Fibroblast of skin of right quadriceps (primary cell): Measurements from ENCODE around the gene RFESD.
A peak's percentile ranks its signal among the peaks of the same experiment; 100 is the strongest.

Experiments used
- DNase-seq: peaks from one replicate; pipeline ENCODE4 v3.0.0-alpha.2; 2013

RFESD gene

GRCh38 chr5:95646569-95647431 lies at the start of gene RFESD:
Gene RFESD (plus strand): TSS chr5:95646777. CDS start chr5:95652272, 5,495 bp downstream.
- DNase-seq = peak; percentile 96

DNA sequence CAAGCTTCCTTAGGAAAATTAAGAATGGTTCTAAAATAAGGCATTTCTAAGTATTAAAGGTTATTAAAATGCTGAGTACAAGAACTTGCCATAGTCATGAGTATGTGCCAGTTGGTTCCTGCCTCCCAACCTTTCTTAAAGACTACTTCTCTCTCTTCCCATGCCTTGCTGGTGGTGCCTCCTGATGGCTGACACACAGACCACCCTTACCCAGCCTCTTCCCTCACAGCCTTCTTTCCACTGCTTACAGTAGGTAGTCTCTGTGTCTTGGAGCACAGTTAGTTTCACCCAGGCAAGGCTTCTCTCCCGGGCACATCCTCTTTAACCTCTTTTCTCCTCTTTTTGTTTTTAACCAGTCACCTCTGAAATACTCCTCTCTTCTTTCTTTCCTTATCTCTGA lies 47.3 kb upstream of the RFESD start:
- no peak for DNase-seq

DNA sequence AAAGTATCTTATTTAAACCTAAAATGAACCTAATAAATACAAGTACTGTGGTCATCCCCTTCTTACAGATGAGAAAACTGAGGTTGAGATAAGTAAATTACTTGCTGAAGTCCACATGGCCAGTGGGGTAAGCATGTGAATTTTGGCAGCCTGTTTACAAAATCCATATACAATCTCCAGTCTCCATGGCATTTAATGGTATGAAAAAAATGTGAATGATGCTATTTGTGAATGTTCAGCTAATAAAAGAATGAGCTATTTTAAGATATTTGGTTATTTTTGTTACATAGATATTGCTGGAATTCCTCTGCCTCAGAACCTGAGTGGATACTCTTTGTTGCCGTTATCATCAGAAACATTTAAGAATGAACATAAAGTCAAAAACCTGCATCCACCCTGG lies 46.0 kb upstream of the RFESD start:
- peak; percentile 70 for DNase-seq

GRCh38 chr5:95605786-95606185 lies 40.8 kb upstream of the RFESD start:
- no peak for DNase-seq

- DNase-seq = no peak
Observed at GRCh38 chr5:95606419-95606818, 40.2 kb upstream of the RFESD start.

GRCh38 chr5:95609711-95610110 lies 36.9 kb upstream of the RFESD start:
- no peak for DNase-seq

- DNase-seq = no peak
Observed at GRCh38 chr5:95610546-95610945, 36.0 kb upstream of the RFESD start.

DNA sequence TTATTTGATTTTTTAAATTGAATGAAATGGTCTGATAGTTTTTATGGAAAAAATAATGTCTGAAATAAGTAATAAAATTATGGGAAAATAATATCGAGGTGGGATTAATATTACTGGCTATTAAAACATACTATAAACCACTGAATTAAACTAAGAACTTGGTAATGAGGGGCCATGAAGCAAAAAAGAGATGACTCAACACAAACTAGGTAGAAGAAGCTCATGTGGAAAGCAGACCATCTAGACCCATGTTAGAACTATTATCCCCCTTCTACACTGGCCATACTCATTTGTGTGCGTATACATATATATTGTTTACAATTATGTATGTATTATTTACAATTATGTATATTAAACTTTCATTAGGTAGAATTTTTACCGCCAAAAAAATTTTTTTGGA lies 35.2 kb upstream of the RFESD start:
- DNase-seq = no peak

DNA sequence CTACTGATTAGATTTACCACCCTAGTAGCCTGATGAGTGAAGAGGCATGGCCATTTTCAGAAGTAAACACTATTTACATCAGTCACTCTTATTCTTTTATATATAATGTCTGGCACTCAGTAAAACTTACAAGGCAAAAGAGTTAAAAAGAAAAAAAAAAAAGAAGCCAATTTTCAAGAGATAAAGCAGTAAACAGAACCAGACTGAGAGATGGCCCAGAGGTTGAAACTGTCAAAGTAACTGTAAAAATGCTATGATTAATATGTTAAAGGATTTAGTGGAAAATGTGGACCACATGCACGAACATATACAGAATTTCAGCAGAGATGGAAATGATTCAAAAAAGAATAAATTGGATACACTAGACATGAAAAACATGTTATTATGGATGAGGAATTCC lies 33.1 kb upstream of the RFESD start:
- no peak for DNase-seq

- DNase-seq = no peak
Observed at GRCh38 chr5:95615164-95615467, 31.5 kb upstream of the RFESD start.

DNA sequence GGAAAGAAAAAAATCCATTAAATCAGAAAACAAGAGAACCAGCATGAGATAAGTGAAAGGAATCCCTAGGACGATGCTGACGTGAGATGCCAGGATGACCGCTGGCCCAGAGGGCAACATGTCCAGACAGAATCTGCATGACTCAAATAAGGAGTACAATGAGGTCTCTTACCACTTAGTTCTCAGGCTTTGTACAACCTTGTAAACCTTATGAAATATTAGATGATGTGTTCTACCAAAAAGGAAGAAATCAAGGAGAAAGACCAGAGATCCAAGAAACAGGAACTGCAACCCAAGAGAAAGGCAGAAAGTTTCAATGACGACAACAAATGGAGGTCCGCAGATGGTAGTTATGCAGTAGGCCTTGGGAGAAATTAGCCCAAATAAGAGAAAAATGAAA lies 29.5 kb upstream of the RFESD start:
- DNase-seq = no peak

GRCh38 chr5:95619096-95619495 lies 27.5 kb upstream of the RFESD start:
- DNase-seq = peak; percentile 13

GRCh38 chr5:95619514-95620029 lies 27.0 kb upstream of the RFESD start:
- DNase-seq = no peak

DNA sequence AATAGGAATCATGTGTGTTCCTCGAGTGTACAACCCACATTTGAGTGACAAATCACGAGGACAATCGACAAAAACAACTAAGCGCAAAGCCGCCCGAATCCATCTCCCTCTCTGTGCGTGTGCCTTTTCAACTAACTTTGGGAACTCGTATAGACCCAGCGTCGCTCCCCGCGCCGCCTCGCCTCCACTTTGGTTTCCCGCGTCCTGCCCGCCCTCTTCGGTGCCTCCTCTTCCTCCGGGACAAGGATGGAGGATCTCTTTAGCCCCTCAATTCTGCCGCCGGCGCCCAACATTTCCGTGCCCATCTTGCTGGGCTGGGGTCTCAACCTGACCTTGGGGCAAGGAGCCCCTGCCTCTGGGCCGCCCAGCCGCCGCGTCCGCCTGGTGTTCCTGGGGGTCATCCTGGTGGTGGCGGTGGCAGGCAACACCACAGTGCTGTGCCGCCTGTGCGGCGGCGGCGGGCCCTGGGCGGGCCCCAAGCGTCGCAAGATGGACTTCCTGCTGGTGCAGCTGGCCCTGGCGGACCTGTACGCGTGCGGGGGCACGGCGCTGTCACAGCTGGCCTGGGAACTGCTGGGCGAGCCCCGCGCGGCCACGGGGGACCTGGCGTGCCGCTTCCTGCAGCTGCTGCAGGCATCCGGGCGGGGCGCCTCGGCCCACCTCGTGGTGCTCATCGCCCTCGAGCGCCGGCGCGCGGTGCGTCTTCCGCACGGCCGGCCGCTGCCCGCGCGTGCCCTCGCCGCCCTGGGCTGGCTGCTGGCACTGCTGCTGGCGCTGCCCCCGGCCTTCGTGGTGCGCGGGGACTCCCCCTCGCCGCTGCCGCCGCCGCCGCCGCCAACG lies 26.3 kb upstream of the RFESD start, which contains the start of gene GPR150:
GPR150 (plus strand) TSS at position 58 of the 840 bp plus-strand sequence; CDS start at position 247, 189 bp downstream.
- DNase-seq = peak; percentile 32

GRCh38 chr5:95620870-95621838 lies 25.4 kb upstream of the RFESD start:
- peak; percentile 17 for DNase-seq

DNA sequence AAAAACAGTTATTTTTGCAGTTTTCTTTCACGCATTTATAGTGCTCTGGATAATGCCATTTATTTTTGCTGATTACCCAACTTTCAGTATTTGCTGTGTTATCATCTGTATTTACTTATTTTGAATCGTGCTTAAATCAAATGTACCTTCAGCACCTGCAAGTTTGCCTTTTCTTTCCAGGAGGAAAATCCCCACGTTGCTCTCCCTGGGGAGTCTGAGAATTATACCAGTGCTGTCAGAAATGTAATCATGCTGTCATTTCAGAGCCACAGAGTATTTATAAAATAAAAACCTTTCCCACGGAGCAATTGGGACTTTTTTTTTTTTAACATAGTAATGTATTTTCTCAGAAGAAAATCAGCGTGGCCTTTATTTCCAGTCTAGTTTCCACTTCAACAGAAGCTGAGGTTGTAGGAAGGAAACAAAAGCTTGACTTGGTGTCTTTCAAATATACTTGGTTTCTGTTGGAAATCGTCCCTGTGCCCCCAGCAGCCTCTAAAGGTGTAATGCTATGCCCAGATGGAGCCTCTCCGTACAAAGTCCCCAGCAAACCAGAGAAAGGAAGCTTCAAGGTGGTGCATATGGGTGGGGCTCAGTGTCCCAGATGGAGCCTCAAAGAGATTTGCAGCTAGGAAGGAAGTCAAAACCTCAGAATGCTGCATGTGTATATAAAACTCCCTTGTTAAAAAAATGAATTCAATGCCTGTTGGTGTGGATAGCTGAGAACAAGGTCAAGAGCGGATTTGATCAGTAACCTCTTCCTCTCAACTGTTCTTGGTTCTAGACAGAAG lies 24.5 kb upstream of the RFESD start:
- DNase-seq = no peak

GRCh38 chr5:95623706-95624105 lies 22.9 kb upstream of the RFESD start:
- DNase-seq = no peak

DNA sequence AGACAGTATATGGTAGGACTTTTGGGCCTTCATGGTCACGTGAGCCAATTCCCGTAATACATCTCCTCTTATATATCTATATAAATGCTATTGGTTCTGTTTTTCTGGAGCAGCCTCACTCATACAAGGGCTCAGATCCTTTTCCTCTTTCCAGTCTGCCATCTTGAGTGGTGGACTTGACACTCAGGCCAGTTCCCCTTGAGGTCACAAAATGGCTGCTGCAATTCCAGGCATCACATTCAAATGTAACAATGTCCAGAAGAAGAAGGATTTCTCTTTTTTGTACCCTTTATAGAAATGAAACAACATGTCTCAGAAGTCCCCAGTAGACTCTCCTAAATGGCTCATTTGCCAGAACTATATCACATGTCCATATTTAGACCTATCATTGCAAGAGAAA lies 22.2 kb upstream of the RFESD start:
- DNase-seq = no peak

- no peak for DNase-seq
Observed at GRCh38 chr5:95626701-95627100, 19.9 kb upstream of the RFESD start.

DNA sequence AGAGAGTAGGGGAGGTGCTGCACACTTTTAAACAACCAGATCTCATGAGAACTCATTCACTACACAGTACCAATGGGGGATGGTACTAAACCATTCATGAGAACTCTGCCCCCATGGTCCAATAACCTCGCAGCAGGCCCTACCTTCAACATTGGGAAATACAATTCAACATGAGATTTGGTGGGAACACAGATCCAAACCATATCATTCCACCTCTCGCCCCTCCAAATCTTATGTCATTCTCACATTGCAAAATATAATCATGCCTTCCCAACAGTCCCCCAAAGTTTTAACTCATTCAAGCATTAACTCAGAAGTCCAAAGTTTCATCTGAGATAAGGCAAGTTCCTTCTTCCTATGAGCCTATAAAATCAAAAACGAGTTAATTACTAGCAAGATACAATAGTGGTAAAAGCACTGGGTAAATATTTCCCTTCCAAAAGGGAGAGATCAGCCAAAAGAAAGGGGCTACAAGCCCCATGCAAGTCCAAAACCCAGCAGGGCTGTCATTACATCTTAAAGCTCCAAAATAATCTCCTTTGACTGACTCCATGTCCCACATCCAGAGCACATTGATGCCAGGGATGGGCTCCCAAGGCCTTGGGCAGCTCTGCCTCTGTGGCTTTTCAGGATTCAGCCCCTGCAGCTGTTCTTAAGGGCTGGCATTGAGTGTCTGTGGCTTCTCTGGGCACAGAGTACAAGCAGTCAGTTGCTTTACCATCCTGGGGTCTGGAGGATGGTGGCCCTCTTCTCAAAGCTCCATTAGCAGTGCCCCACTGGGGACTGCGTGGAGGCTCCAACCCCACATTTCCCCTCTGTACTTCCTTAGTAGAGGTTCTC lies 18.4 kb upstream of the RFESD start:
- no peak for DNase-seq

- DNase-seq = no peak
Observed at GRCh38 chr5:95628933-95629332, 17.6 kb upstream of the RFESD start.
